ENCODE data around the gene AKNA.

GRCh38 chr9:114431003-114431402 lies 43.2 kb upstream of the AKNA start:
- no peak for TF ChIP-seq CTCF (IDR thresholded peaks at IDR 0.05)
- no peak for TF ChIP-seq EP300 (IDR thresholded peaks at IDR 0.05)
- TF ChIP-seq POLR2A (IDR thresholded peaks at IDR 0.05), result no peak
- TF ChIP-seq POLR2AphosphoS5 (IDR thresholded peaks at IDR 0.05), result no peak
